ENCODE results near the gene CYP24A1.

Gene CYP24A1

GRCh38 chr20:54199283-54199682 lies 25.5 kb upstream of the CYP24A1 start:
- no peaks in the 10 kb centered on the region for H3K4me1 Mint-ChIP-seq
- H3K27me3 Mint-ChIP-seq, result peaks cover 21% of the 10 kb centered on the region
- no peaks in the 10 kb centered on the region for H3K36me3 Mint-ChIP-seq (ENCODE audit: insufficient read depth)
- DNase-seq (ENCODE audit: low spot score in 2 of 2) (no peak), ATAC-seq (replicated peaks; ENCODE audit: extremely low read depth, poor library complexity, severe bottlenecking) (no peak)
- no peaks in the 10 kb centered on the region for H3K9me3 Mint-ChIP-seq
- H3K4me3 Mint-ChIP-seq, result no peak overlapping the region
- H3K27ac Mint-ChIP-seq (ENCODE audit: low read depth), result no peak overlapping the region

GRCh38 chr20:54197621-54198604 lies 24.1 kb upstream of the CYP24A1 start:
- H3K27ac Mint-ChIP-seq (ENCODE audit: low read depth), result no peak overlapping the region

GRCh38 chr20:54195483-54196472 lies 22.0 kb upstream of the CYP24A1 start:
- Mint-ChIP-seq H3K27ac (ENCODE audit: low read depth) (no peak overlapping the region), H3K36me3 (ENCODE audit: insufficient read depth) (no peaks in the 10 kb centered on the region), H3K9me3 (no peaks in the 10 kb centered on the region), H3K27me3 (peaks cover 37% of the 10 kb centered on the region), H3K4me3 (no peak overlapping the region), H3K4me1 (no peaks in the 10 kb centered on the region)
- ATAC-seq (replicated peaks; ENCODE audit: extremely low read depth, poor library complexity, severe bottlenecking) (no peak), DNase-seq (ENCODE audit: low spot score in 2 of 2) (no peak)

More at GRCh38 chr20:54197621-54198604, 24.1 kb upstream of the CYP24A1 start:
- peaks cover 27% of the 10 kb centered on the region for H3K27me3 Mint-ChIP-seq
- no peak overlapping the region for H3K4me3 Mint-ChIP-seq
- no peak for ATAC-seq (replicated peaks; ENCODE audit: extremely low read depth, poor library complexity, severe bottlenecking)
- no peak for DNase-seq (ENCODE audit: low spot score in 2 of 2)
- H3K9me3 Mint-ChIP-seq, result no peaks in the 10 kb centered on the region
- no peaks in the 10 kb centered on the region for H3K36me3 Mint-ChIP-seq (ENCODE audit: insufficient read depth)
- no peaks in the 10 kb centered on the region for H3K4me1 Mint-ChIP-seq

GRCh38 chr20:54194724-54195438 lies 21.1 kb upstream of the CYP24A1 start:
- no peak for DNase-seq (ENCODE audit: low spot score in 2 of 2)
- no peak overlapping the region for H3K4me3 Mint-ChIP-seq
- peaks cover 37% of the 10 kb centered on the region for H3K27me3 Mint-ChIP-seq
- no peaks in the 10 kb centered on the region for H3K4me1 Mint-ChIP-seq
- no peak for ATAC-seq (replicated peaks; ENCODE audit: extremely low read depth, poor library complexity, severe bottlenecking)
- H3K9me3 Mint-ChIP-seq, result no peaks in the 10 kb centered on the region
- no peak overlapping the region for H3K27ac Mint-ChIP-seq (ENCODE audit: low read depth)
- H3K36me3 Mint-ChIP-seq (ENCODE audit: insufficient read depth), result no peaks in the 10 kb centered on the region

- Mint-ChIP-seq H3K27me3 (peaks cover 37% of the 10 kb centered on the region), H3K9me3 (no peaks in the 10 kb centered on the region), H3K36me3 (ENCODE audit: insufficient read depth) (no peaks in the 10 kb centered on the region), H3K4me3 (no peak overlapping the region), H3K4me1 (no peaks in the 10 kb centered on the region), H3K27ac (ENCODE audit: low read depth) (no peak overlapping the region)
- DNase-seq (ENCODE audit: low spot score in 2 of 2), result no peak
- ATAC-seq (replicated peaks; ENCODE audit: extremely low read depth, poor library complexity, severe bottlenecking), result no peak
Measured at GRCh38 chr20:54193817-54194216, 20.0 kb upstream of the CYP24A1 start.

- H3K4me1 Mint-ChIP-seq, result no peaks in the 10 kb centered on the region
- ATAC-seq (replicated peaks; ENCODE audit: extremely low read depth, poor library complexity, severe bottlenecking) (no peak), DNase-seq (ENCODE audit: low spot score in 2 of 2) (no peak)
- H3K27ac Mint-ChIP-seq (ENCODE audit: low read depth), result no peak overlapping the region
- H3K27me3 Mint-ChIP-seq, result peaks cover 45% of the 10 kb centered on the region
- no peaks in the 10 kb centered on the region for H3K9me3 Mint-ChIP-seq
- no peaks in the 10 kb centered on the region for H3K36me3 Mint-ChIP-seq (ENCODE audit: insufficient read depth)
- H3K4me3 Mint-ChIP-seq, result no peak overlapping the region
Measured at GRCh38 chr20:54190217-54190616, 16.4 kb upstream of the CYP24A1 start.

- Mint-ChIP-seq H3K27me3 (peaks cover 51% of the 10 kb centered on the region), H3K27ac (ENCODE audit: low read depth) (no peak overlapping the region), H3K4me1 (no peaks in the 10 kb centered on the region), H3K9me3 (no peaks in the 10 kb centered on the region), H3K4me3 (no peak overlapping the region), H3K36me3 (ENCODE audit: insufficient read depth) (no peaks in the 10 kb centered on the region)
- ATAC-seq (replicated peaks; ENCODE audit: extremely low read depth, poor library complexity, severe bottlenecking) (no peak), DNase-seq (ENCODE audit: low spot score in 2 of 2) (no peak)
Measured at GRCh38 chr20:54189630-54190029, 15.8 kb upstream of the CYP24A1 start.

- DNase-seq (ENCODE audit: low spot score in 2 of 2) (no peak), ATAC-seq (replicated peaks; ENCODE audit: extremely low read depth, poor library complexity, severe bottlenecking) (no peak)
- Mint-ChIP-seq H3K27ac (ENCODE audit: low read depth) (no peak overlapping the region), H3K36me3 (ENCODE audit: insufficient read depth) (no peaks in the 10 kb centered on the region), H3K9me3 (no peaks in the 10 kb centered on the region), H3K4me1 (no peaks in the 10 kb centered on the region), H3K4me3 (no peak overlapping the region), H3K27me3 (peaks cover 56% of the 10 kb centered on the region)
Measured at GRCh38 chr20:54188132-54188849, 14.5 kb upstream of the CYP24A1 start.

- H3K27me3 Mint-ChIP-seq, result peaks cover 65% of the 10 kb centered on the region
- H3K27ac Mint-ChIP-seq (ENCODE audit: low read depth), result no peak overlapping the region
- DNase-seq (ENCODE audit: low spot score in 2 of 2), result no peak
- no peaks in the 10 kb centered on the region for H3K9me3 Mint-ChIP-seq
- no peaks in the 10 kb centered on the region for H3K4me1 Mint-ChIP-seq
- no peak for ATAC-seq (replicated peaks; ENCODE audit: extremely low read depth, poor library complexity, severe bottlenecking)
- H3K36me3 Mint-ChIP-seq (ENCODE audit: insufficient read depth), result no peaks in the 10 kb centered on the region
- no peak overlapping the region for H3K4me3 Mint-ChIP-seq
Measured at GRCh38 chr20:54184904-54185626, 11.3 kb upstream of the CYP24A1 start.

- Mint-ChIP-seq H3K4me1 (no peaks in the 10 kb centered on the region), H3K27me3 (peaks cover 68% of the 10 kb centered on the region)
Measured at GRCh38 chr20:54184071-54184470, 10.3 kb upstream of the CYP24A1 start.

GRCh38 chr20:54180931-54181330 lies 7.1 kb upstream of the CYP24A1 start:
- no peaks in the 10 kb centered on the region for H3K9me3 Mint-ChIP-seq
- peaks cover 70% of the 10 kb centered on the region for H3K27me3 Mint-ChIP-seq
- DNase-seq (ENCODE audit: low spot score in 2 of 2) (no peak), ATAC-seq (replicated peaks; ENCODE audit: extremely low read depth, poor library complexity, severe bottlenecking) (no peak)
- no peaks in the 10 kb centered on the region for H3K36me3 Mint-ChIP-seq (ENCODE audit: insufficient read depth)
- no peaks in the 10 kb centered on the region for H3K4me1 Mint-ChIP-seq
- no peak overlapping the region for H3K27ac Mint-ChIP-seq (ENCODE audit: low read depth)
- H3K4me3 Mint-ChIP-seq, result no peak overlapping the region

More at GRCh38 chr20:54184071-54184470, 10.3 kb upstream of the CYP24A1 start:
- Mint-ChIP-seq H3K27ac (ENCODE audit: low read depth) (no peak overlapping the region), H3K36me3 (ENCODE audit: insufficient read depth) (no peaks in the 10 kb centered on the region), H3K9me3 (no peaks in the 10 kb centered on the region), H3K4me3 (no peak overlapping the region)
- ATAC-seq (replicated peaks; ENCODE audit: extremely low read depth, poor library complexity, severe bottlenecking) (no peak), DNase-seq (ENCODE audit: low spot score in 2 of 2) (no peak)

Measured in central memory CD8-positive, alpha-beta T cell (primary cell).